NB4 (cell line): ENCODE measurements around the gene CDON.

ENCODE experiments used
- CTCF ChIP-seq: IDR thresholded peaks from one replicate; pipeline ENCODE4 v1.5.1; 2012; ENCODE audit warnings: low read depth, low read length
- MYC ChIP-seq: IDR thresholded peaks from 2 replicates; pipeline ENCODE4 v1.6.1; 2011; ENCODE audit warnings: low read depth, low read length
- POLR2A ChIP-seq: IDR thresholded peaks from 2 replicates; pipeline ENCODE4 v1.6.1; 2011; ENCODE audit warnings: mild to moderate bottlenecking; ENCODE audit not compliant: insufficient read length; ENCODE audit errors: extremely low read depth

- TF ChIP-seq POLR2A (no peak), CTCF (no peak), MYC (no peak)
Observed at GRCh38 chr11:126060757-126061171, 1.9 kb downstream of the CDON start.
